Prostate gland (tissue), 2 donors: ENCODE results near the gene BNIP3. TPM values are rescaled to one million over a fixed set of nuclear protein-coding genes. Genes with fewer than 3 reads are reported as not detected.
"Not testable (repeated sequence)": the region's sequence is repeated elsewhere in the genome, so short reads cannot be mapped to it uniquely, and the experiment has no call there.

Source experiments
- DNase-seq: peaks from one replicate; pipeline ENCODE4 v3.0.0-alpha.2; 2019; ENCODE audit warnings: low spot score
- H3K27ac ChIP-seq, 2 donors: fragments of 200-600 bp; sonication (generic); 2 replicates each; pipeline ENCODE4 v1.5.1; 2017 to 2019
- H3K27me3 ChIP-seq: fragments of 200-600 bp; sonication (generic); replicated peaks from 2 replicates; pipeline ENCODE4 v1.5.1; 2019; ENCODE audit not compliant: insufficient read depth
- H3K36me3 ChIP-seq, 2 donors: fragments of 200-600 bp; sonication (generic); 1 replicate in 1 of 2; 2 replicates in 1 of 2; pipeline versions ENCODE4 v1.5.1 to v1.8.1; 2017 to 2019
- H3K4me1 ChIP-seq: fragments of 200-600 bp; sonication (generic); replicated peaks from 2 replicates; pipeline ENCODE4 v1.5.1; 2019
- H3K4me3 ChIP-seq, 2 donors: fragments of 200-600 bp; sonication (generic); 2 replicates each; pipeline ENCODE4 v1.5.1; 2017 to 2019
- H3K9me3 ChIP-seq: fragments of 200-600 bp; sonication (generic); 2 replicates; pipeline ENCODE4 v1.5.1; 2017
- CTCF ChIP-seq, 4 experiments: fragments of 200-600 bp in 2 of 4; fragments of 450-650 bp in 2 of 4; sonication (generic) in 2 of 4; IDR thresholded peaks; 1 replicate in 3 of 4; 2 replicates in 1 of 4; pipeline ENCODE4 v1.5.1; 2016 to 2019; ENCODE audit warnings: antibody characterized with exemption in 4 of 4, mild to moderate bottlenecking in 2 of 4, moderate library complexity in 2 of 4
- POLR2A ChIP-seq: fragments of 450-650 bp; IDR thresholded peaks from one replicate; pipeline ENCODE4 v1.6.1; 2016; ENCODE audit warnings: antibody characterized with exemption, mild to moderate bottlenecking
- POLR2AphosphoS5 ChIP-seq: sonication (generic); formaldehyde crosslinking; IDR thresholded peaks from one replicate; pipeline ENCODE4 v1.6.1; 2017; ENCODE audit warnings: antibody characterized with exemption
- WGBS: methylation state at CpG from one replicate; pipeline ENCODE4 v1.1.5; 2018; 5-methylcytosine and 5-hydroxymethylcytosine counted together
- intact Hi-C: fragments of 100-400 bp; cut with DNase I; formaldehyde crosslinking; loops from one replicate; pipeline ENCODE4 v1.14.2; 2022
- total RNA-seq, 2 donors: library from RNA; depleted of rRNA; stranded (reverse); fragments of >200 nt; gene quantifications; one replicate each; pipeline ENCODE4 v1.1.0, GENCODE V29; 2016

BNIP3 gene
- total RNA-seq, 2 donors from 2014 or later: 148 to 325 TPM

- no peaks in the 10 kb centered on the region for H3K36me3 ChIP-seq
- H3K4me1 ChIP-seq: peaks cover 28% of the 10 kb centered on the region
- TF ChIP-seq POLR2A (no peak), POLR2AphosphoS5 (no peak), CTCF (IDR thresholded peaks at IDR 0.05) (no peak)
- intact Hi-C loops: no loop called here
- H3K9me3 ChIP-seq: no peaks in the 10 kb centered on the region
- WGBS: 60% methylated on average over 3 of the region's 3 CpGs
- H3K27ac ChIP-seq: no peak overlapping the region
- no peaks in the 10 kb centered on the region for H3K27me3 ChIP-seq
- H3K4me3 ChIP-seq: no peak overlapping the region
- no peak for DNase-seq
Observed at GRCh38 chr10:131994435-131994834, 12.7 kb upstream of the BNIP3 start.

GRCh38 chr10:131993275-131993674 is 11.6 kb upstream of the BNIP3 start:
- no peaks in the 10 kb centered on the region for H3K27me3 ChIP-seq
- no peaks in the 10 kb centered on the region for H3K36me3 ChIP-seq
- intact Hi-C loops: no loop called here
- WGBS: 82% methylated on average over 14 of the region's 14 CpGs
- no peak overlapping the region for H3K27ac ChIP-seq
- no peaks in the 10 kb centered on the region for H3K9me3 ChIP-seq
- no peak for TF ChIP-seq POLR2AphosphoS5
- no peak for TF ChIP-seq POLR2A
- no peak for TF ChIP-seq CTCF (IDR thresholded peaks at IDR 0.05)
- no peak overlapping the region for H3K4me3 ChIP-seq
- peaks cover 17% of the 10 kb centered on the region for H3K4me1 ChIP-seq
- DNase-seq: no peak

- Histone ChIP-seq H3K9me3 (no peaks in the 10 kb centered on the region), H3K4me3 (no peak overlapping the region), H3K27me3 (no peaks in the 10 kb centered on the region), H3K36me3 (no peaks in the 10 kb centered on the region), H3K4me1 (peaks cover 5% of the 10 kb centered on the region), H3K27ac (no peak overlapping the region)
- 81% methylated on average over 3 of the region's 3 CpGs for WGBS
- no peak for TF ChIP-seq CTCF (IDR thresholded peaks at IDR 0.05)
- TF ChIP-seq POLR2AphosphoS5: no peak
- no peak for TF ChIP-seq POLR2A
- no peak for DNase-seq
- intact Hi-C loops: no loop called here
Observed at GRCh38 chr10:131991726-131992125, 10.0 kb upstream of the BNIP3 start.

GRCh38 chr10:131987786-131988185 is 6.1 kb upstream of the BNIP3 start:
- H3K9me3 ChIP-seq, DNase-seq, H3K4me3 ChIP-seq, H3K27ac ChIP-seq, H3K27me3 ChIP-seq, H3K4me1 ChIP-seq, H3K36me3 ChIP-seq, intact Hi-C loops: not testable (repeated sequence)
- WGBS: 87% methylated on average over 3 of the region's 3 CpGs

- intact Hi-C loops, H3K27ac ChIP-seq, H3K27me3 ChIP-seq, H3K36me3 ChIP-seq, H3K4me3 ChIP-seq, H3K4me1 ChIP-seq, H3K9me3 ChIP-seq, DNase-seq: not testable (repeated sequence)
- WGBS: 90% methylated on average over 5 of the region's 5 CpGs
Observed at GRCh38 chr10:131987301-131987700, 5.6 kb upstream of the BNIP3 start.

- H3K27me3 ChIP-seq, H3K9me3 ChIP-seq, H3K27ac ChIP-seq, H3K4me3 ChIP-seq, intact Hi-C loops, H3K4me1 ChIP-seq, DNase-seq, H3K36me3 ChIP-seq: not testable (repeated sequence)
- 97% methylated on average over 7 of the region's 7 CpGs for WGBS
Observed at GRCh38 chr10:131986851-131987250, 5.1 kb upstream of the BNIP3 start.
